Mesothelial cell of epicardium (in vitro differentiated cells): Measurements from ENCODE around the gene SMIM10. TPM values are rescaled to one million over a fixed set of nuclear protein-coding genes. Genes with fewer than 3 reads are reported as not detected.
"Not testable (repeated sequence)": the region's sequence is repeated elsewhere in the genome, so short reads cannot be mapped to it uniquely, and the experiment has no call there.

Experiments used
- DNase-seq, 2 experiments: peaks; one replicate each; pipeline ENCODE4 v3.0.0; 2021; ENCODE audit warnings: low spot score in 2 of 2; ENCODE audit not compliant: unreplicated experiment in 2 of 2
- H3K27ac Mint-ChIP-seq: 2 replicates; pipeline ENCODE4 v1.8.0; 2021; ENCODE audit warnings: mixed read lengths
- H3K27me3 Mint-ChIP-seq: 2 replicates; pipeline ENCODE4 v1.8.0; 2021; ENCODE audit warnings: low read depth, mixed read lengths
- H3K36me3 Mint-ChIP-seq: 2 replicates; pipeline ENCODE4 v1.8.0; 2021; ENCODE audit warnings: mixed read lengths
- H3K4me1 Mint-ChIP-seq: 2 replicates; pipeline ENCODE4 v1.8.0; 2021; ENCODE audit warnings: mixed read lengths
- H3K4me3 Mint-ChIP-seq: 2 replicates; pipeline ENCODE4 v1.8.0; 2021; ENCODE audit warnings: mild to moderate bottlenecking, moderate library complexity, mixed read lengths
- H3K9me3 Mint-ChIP-seq: 2 replicates; pipeline ENCODE4 v1.8.0; 2021; ENCODE audit warnings: mixed read lengths
- total RNA-seq: library from RNA; stranded (reverse); gene quantifications from 3 replicates; pipeline ENCODE4 v1.2.1, GENCODE V29; 2021
- TF ChIP-seq, protein P1 (sequence below): fragments of 200-600 bp; sonication (generic); IDR thresholded peaks from one replicate; pipeline ENCODE4 v1.5.0; 2021; ENCODE audit warnings: antibody characterized with exemption; ENCODE audit not compliant: unreplicated experiment

Gene SMIM10
- total RNA-seq, 1 donor from 2014 or later = 3.0 TPM

DNA sequence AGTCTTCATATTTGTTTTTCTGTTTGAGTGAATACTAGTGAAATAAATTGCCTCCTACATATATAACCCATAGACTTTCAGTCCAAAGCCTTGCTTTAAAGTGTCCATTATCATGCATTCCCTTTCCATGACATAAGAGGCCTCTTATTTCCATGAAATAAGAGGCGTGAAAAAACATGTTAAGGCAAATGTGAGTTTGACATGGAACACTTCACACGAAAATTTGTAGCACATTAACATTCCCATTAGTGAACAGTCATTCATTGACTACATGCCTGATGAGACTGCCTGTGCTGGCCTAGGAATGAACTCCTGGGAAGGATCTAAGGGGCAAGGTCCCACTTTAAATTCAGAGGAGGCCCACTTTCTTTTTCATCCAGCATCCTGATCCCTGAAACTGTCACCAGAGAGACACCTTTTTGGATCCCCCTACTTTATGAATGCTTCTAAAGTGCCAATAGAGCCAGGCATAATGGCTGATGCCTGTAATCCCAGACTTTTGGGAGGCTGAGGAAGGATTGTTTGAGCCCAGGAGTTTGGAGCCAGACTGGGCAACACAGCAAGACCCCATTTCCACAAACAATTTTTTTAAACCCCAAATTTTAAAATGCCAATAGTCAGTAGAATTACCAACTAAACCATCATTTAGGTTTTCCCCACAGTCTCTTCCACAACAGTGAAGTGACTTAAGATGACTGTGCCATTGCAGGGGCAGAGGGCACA, 24.9 kb downstream of the SMIM10 start:
- DNase-seq = no peak
- H3K9me3 Mint-ChIP-seq = no peaks in the 10 kb centered on the region
- no peak overlapping the region for H3K4me3 Mint-ChIP-seq
- no peaks in the 10 kb centered on the region for H3K36me3 Mint-ChIP-seq
- peaks cover 22% of the 10 kb centered on the region for H3K4me1 Mint-ChIP-seq
- no peaks in the 10 kb centered on the region for H3K27me3 Mint-ChIP-seq
- H3K27ac Mint-ChIP-seq = no peak overlapping the region
- TF ChIP-seq, protein P1, sequence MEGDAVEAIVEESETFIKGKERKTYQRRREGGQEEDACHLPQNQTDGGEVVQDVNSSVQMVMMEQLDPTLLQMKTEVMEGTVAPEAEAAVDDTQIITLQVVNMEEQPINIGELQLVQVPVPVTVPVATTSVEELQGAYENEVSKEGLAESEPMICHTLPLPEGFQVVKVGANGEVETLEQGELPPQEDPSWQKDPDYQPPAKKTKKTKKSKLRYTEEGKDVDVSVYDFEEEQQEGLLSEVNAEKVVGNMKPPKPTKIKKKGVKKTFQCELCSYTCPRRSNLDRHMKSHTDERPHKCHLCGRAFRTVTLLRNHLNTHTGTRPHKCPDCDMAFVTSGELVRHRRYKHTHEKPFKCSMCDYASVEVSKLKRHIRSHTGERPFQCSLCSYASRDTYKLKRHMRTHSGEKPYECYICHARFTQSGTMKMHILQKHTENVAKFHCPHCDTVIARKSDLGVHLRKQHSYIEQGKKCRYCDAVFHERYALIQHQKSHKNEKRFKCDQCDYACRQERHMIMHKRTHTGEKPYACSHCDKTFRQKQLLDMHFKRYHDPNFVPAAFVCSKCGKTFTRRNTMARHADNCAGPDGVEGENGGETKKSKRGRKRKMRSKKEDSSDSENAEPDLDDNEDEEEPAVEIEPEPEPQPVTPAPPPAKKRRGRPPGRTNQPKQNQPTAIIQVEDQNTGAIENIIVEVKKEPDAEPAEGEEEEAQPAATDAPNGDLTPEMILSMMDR = no peak

DNA sequence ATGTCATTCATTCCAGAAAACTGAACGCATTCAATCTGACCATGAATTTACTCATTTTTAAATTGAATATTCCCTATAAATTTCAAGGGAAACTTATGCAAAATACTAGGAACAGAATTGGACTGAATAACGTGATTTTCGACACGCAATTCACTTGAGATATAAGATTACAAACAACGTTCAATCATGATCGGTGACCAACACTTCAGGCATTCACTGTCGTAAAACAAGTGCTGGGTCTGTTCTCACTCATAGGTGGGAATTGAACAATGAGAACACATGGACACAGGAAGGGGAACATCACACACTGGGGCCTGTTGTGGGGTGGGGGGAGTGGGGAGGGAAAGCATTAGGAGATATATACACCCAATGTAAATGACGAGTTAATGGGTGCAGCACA, 29.1 kb downstream of the SMIM10 start:
- not testable (repeated sequence) for H3K4me3 Mint-ChIP-seq

DNA sequence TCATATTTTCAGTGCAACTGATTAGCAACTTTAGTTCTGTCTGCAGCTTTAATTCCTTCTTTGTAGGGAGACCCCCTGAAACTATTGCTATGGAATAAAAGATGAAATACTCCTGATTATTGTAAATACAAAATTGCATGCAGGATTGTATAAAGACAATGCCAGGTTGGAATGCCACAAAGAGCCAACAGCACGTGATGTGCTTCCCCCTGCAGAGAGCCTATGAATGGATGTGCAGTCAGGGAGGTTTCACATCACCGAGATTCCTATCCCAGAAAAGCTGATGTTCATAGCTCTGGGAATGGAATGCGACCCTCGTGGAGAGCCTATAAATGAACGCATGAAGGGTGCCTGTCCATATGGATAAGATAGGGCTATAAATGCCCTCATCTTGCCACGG, 33.0 kb downstream of the SMIM10 start:
- not testable (repeated sequence) for DNase-seq, H3K36me3 Mint-ChIP-seq, H3K27me3 Mint-ChIP-seq
- peaks cover 30% of the 10 kb centered on the region for H3K9me3 Mint-ChIP-seq
- peak overlapping the region; percentile 38 for H3K4me3 Mint-ChIP-seq
- H3K27ac Mint-ChIP-seq = peak overlapping the region; percentile 47
- peaks cover 43% of the 10 kb centered on the region for H3K4me1 Mint-ChIP-seq

More for the DNA sequence above, 29.1 kb downstream of the SMIM10 start:
- DNase-seq, H3K27me3 Mint-ChIP-seq, H3K36me3 Mint-ChIP-seq, H3K27ac Mint-ChIP-seq, H3K9me3 Mint-ChIP-seq: not testable (repeated sequence)
- peaks cover 38% of the 10 kb centered on the region for H3K4me1 Mint-ChIP-seq

DNA sequence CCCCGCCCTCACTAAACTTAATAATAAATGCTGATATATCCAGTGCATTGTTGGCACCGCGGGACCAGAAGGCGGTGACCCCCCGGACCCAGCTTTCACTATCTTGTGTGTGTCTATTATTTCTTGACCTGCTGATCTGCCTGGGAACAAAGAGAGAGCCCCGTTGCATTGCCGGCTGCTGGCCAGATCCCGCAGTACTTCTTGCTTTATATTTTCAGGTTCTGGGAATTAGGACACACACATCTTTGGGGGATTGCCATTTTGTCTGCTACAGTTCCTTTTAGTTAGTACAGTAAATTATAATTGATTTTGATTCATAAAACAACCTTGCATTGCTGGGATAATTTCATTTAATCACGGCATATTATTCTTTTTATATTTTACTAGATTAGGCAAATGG, 33.7 kb downstream of the SMIM10 start:
- Mint-ChIP-seq H3K4me1 (peaks cover 39% of the 10 kb centered on the region), H3K27ac (peak overlapping the region; percentile 85), H3K27me3 (no peaks in the 10 kb centered on the region), H3K9me3 (peaks cover 30% of the 10 kb centered on the region), H3K36me3 (peaks cover 7% of the 10 kb centered on the region), H3K4me3 (peak overlapping the region; percentile 38)
- DNase-seq = no peak
- TF ChIP-seq, protein P1 = no peak

DNA sequence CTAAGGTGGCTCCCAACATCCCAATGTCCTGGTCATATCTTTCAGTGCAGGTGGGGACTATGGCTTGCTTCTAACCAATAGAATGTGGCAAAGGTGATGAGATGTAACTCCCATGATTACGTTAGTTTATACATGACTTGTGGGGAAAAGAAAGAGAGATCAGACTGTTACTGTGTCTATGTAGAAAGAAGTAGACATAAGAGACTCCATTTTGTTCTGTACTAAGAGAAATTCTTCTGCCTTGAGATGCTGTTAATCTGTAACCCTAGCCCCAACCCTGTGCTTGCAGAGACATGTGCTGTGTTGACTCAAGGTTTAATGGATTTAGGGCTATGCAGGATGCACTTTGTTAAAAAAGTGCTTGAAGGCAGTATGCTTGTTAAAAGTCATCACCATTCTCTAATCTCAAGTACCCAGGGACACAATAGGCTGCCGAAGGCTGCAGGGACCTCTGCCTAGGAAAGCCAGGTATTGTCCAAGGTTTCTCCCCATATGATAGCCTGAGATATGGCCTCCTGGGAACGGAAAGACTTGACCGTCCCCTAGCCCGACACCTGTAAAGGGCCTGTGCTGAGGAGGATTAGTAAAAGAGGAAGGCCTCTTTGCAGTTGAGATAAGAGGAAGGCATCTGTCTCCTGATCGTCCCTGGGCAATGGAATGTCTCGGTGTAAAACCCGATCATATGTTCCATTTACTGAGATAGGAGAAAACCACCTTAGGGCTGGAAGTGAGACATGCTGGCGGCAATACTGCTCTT, 39.6 kb downstream of the SMIM10 start:
- not testable (repeated sequence) for H3K36me3 Mint-ChIP-seq, H3K27ac Mint-ChIP-seq, H3K27me3 Mint-ChIP-seq, H3K4me3 Mint-ChIP-seq, DNase-seq
- peaks cover 39% of the 10 kb centered on the region for H3K9me3 Mint-ChIP-seq
- H3K4me1 Mint-ChIP-seq = peaks cover 23% of the 10 kb centered on the region

DNA sequence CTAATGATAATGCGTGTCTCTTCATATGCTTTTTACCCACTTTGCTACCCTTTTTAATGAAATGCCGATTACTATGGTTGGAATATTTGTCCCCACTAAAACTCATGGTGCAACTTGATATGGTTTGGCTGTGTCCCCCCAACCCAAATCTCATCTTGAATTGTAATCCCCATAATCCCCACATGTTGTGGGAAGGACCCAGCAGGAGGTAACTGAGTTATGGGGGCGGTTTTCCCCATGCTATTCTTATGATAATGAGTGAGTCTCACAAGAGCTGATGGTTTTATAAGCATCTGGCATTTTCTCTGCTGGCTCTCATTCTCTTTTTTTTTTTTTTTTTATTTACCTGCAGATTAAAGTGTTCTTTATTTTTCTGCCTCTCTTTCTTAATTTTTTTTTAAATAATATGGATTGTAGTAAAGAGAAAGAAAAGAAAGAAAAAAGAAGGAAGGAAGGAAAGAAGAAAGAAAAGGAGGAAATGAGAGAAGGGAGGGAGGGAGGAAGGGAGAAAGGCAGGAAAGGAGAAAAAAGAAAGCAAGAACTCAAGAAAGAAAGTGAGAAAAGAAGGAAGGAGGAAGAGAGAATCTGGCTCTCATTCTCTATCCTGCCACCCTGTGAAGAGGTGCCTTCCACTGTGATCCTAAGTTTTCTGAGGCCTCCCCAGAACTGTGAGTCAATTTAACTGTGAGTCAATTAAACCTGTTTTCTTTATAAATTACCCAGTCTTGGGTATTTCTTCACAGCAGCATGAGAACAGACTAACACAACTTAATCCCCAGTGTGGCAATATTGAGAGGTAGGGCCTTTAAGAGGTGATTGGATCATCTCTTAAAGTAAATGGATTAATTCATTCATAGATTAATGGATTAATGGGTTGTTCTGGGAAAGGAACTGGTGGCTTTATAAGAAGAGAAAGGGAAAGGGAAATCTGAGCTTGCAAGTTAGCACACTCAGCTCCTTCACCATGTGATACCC, 50.6 kb downstream of the SMIM10 start:
- peaks cover 27% of the 10 kb centered on the region for H3K9me3 Mint-ChIP-seq
- DNase-seq, H3K4me1 Mint-ChIP-seq, H3K36me3 Mint-ChIP-seq, H3K4me3 Mint-ChIP-seq, H3K27me3 Mint-ChIP-seq, H3K27ac Mint-ChIP-seq: not testable (repeated sequence)

Other genes with a start within 250 kb of the SMIM10 start
- 22.0 to 23.0 TPM (median 22.0 TPM) in 3 replicates for gene PABIR2, start 193.8 kb upstream of the SMIM10 start, total RNA-seq
- gene MOSPD1, start 75.7 kb upstream of the SMIM10 start, total RNA-seq = 13.2 to 14.0 TPM (median 13.9 TPM) in 3 replicates
- 18.5 to 18.6 TPM (median 18.6 TPM) in 3 replicates for gene RTL8B, start 31.6 kb downstream of the SMIM10 start, total RNA-seq
- 121 to 126 TPM (median 124 TPM) in 3 replicates for gene RTL8C, start 41.4 kb downstream of the SMIM10 start, total RNA-seq
- 48.0 to 53.4 TPM (median 48.8 TPM) in 3 replicates for gene RTL8A, start 61.1 kb downstream of the SMIM10 start, total RNA-seq
- gene SMIM10L2B, start 107.7 kb downstream of the SMIM10 start, total RNA-seq = 11.6 to 13.7 TPM (median 13.2 TPM) in 3 replicates
- gene ETDB, start 129.5 kb downstream of the SMIM10 start, total RNA-seq = not detected in 3 replicates
- 0.24 to 0.34 TPM (median 0.25 TPM) in 3 replicates for gene CT55, start 180.4 kb downstream of the SMIM10 start, total RNA-seq